Right lobe of liver (tissue), 4 donors: ENCODE measurements around the gene HMOX2.

Source experiments
- CTCF ChIP-seq, 4 donors: fragments of 200-600 bp in 3 of 4; fragments of 450-650 bp in 1 of 4; IDR thresholded peaks; one replicate each; pipeline versions ENCODE4 v1.5.1 to v1.8.0; 2016 to 2022; ENCODE audit warnings: antibody characterized with exemption in 4 of 4, mild to moderate bottlenecking in 2 of 4
- POLR2A ChIP-seq: fragments of 450-650 bp; IDR thresholded peaks from one replicate; pipeline ENCODE4 v1.6.1; 2017; ENCODE audit warnings: antibody characterized with exemption, mild to moderate bottlenecking
- donor health status: DM: no; HTN: no; CAD: no.
- donor health status: DM: no; HTN: no; CAD: no.
- donor health status: DM: no; HTN: yes; CAD: no.

GRCh38 chr16:4494746-4495490 is 18.7 kb downstream of the HMOX2 start:
- no peak for TF ChIP-seq CTCF (IDR thresholded peaks at IDR 0.05)
- TF ChIP-seq POLR2A = no peak
